Measurements from ENCODE around the gene LMX1B.

DNA sequence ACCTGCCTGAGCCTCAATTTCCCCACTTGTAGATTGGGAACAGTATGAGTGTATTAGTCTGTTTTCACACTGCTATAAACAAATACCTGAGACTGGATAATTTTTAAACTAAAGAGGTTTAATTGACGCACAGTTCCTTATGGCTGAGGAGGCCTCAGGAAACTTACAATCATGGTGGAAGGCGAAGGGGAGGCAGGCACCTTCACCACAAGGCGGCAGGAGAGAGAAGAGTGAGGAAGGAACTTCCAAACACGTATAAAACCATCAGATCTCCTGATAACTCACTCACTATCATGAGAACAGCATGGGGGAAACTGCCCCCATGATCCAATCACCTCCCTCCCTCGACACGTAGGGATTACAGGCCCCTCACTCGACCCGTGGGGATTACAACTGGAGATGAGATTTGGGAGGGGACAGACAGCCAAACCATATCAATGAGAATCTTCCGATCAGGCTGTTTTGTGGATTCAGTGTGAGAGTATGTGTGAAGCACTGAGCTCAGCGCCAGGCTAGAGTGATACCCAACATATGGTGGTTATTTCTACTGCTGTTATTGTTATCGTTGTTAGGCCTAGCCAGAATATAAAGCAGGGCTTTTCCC lies 14.6 kb upstream of the LMX1B start:
- TF ChIP-seq, protein P1, sequence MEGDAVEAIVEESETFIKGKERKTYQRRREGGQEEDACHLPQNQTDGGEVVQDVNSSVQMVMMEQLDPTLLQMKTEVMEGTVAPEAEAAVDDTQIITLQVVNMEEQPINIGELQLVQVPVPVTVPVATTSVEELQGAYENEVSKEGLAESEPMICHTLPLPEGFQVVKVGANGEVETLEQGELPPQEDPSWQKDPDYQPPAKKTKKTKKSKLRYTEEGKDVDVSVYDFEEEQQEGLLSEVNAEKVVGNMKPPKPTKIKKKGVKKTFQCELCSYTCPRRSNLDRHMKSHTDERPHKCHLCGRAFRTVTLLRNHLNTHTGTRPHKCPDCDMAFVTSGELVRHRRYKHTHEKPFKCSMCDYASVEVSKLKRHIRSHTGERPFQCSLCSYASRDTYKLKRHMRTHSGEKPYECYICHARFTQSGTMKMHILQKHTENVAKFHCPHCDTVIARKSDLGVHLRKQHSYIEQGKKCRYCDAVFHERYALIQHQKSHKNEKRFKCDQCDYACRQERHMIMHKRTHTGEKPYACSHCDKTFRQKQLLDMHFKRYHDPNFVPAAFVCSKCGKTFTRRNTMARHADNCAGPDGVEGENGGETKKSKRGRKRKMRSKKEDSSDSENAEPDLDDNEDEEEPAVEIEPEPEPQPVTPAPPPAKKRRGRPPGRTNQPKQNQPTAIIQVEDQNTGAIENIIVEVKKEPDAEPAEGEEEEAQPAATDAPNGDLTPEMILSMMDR (optimal IDR thresholded peaks at IDR 0.05 in 1 of 3, IDR thresholded peaks at IDR 0.05 in 1 of 3, conservative IDR thresholded peaks at IDR 0.05 in 1 of 3; ENCODE audit: extremely low read depth in 1 of 3, insufficient read depth in 2 of 3, low read length in 3 of 3): peak in 2 of 3 experiments; percentile 5 to 7
- no peak for TF ChIP-seq EZH2 (IDR thresholded peaks at IDR 0.05; ENCODE audit: low read length)
